NCI-H748 (cell line): ENCODE results near the gene BTN1A1.
"Not testable (repeated sequence)": the region's sequence is repeated elsewhere in the genome, so short reads cannot be mapped to it uniquely, and the experiment has no call there.

Source experiments
- DNase-seq: peaks from one replicate; lab custom pipeline; 2025; ENCODE audit not compliant: unreplicated experiment; lab: John Stamatoyannopoulos, UW

Gene BTN1A1

DNA sequence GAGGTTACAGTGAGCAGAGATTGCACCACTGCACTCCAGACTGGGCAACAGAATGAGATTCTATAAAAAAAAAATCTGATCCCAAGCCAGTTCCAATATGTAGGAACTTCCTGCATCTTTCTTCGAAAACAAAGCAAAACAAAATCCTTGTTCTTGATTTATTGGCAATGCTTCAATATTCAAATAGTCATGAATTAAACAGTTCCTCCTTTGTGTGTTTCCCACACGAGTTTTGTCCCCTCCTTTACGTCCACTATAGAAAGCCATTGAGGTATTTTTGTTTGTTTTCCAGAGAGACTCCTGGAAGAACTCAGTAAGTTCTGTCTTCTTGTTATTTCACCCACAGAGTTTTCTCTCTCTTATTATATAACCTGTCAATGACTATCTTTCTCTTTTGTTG lies 7.6 kb downstream of the BTN1A1 start:
- no peak for DNase-seq

DNA sequence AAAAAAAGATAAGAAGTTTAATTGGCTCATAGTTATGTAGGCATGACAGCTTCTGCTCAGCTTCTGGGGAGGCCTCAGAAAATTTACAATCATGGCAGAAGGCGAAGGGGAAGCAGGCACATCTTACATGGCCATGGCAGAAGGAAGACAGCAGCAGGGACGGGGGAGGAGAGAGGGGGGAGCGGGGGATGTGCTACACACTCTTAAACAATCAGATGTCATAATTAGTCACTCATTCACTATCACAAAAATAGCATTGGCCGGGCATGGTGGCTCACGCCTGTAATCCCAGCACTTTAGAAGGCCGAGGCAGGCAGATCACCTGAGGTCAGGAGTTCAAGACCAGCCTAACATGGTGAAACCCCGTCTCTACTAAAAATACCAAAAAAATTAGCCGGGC lies 10.9 kb downstream of the BTN1A1 start:
- not testable (repeated sequence) for DNase-seq

DNA sequence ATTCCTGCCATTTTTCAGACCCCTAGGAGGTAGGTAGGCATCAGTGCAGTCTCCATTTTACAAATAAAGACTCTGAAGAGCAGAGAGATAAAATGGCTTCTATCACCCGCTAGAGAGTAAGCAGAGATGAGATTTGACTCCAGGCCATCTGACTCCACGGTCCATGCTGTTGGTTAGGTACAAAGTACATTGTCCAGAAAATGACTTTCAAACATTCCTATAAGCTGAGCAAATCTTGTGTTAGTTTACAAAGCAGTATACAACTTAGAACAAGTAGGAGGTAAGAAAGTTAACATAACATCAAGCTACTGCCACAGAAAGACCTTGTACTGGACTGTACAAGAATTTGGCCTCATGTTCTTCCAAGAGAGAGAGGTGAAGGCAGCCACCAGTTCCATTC lies 14.9 kb downstream of the BTN1A1 start:
- DNase-seq, result no peak

DNA sequence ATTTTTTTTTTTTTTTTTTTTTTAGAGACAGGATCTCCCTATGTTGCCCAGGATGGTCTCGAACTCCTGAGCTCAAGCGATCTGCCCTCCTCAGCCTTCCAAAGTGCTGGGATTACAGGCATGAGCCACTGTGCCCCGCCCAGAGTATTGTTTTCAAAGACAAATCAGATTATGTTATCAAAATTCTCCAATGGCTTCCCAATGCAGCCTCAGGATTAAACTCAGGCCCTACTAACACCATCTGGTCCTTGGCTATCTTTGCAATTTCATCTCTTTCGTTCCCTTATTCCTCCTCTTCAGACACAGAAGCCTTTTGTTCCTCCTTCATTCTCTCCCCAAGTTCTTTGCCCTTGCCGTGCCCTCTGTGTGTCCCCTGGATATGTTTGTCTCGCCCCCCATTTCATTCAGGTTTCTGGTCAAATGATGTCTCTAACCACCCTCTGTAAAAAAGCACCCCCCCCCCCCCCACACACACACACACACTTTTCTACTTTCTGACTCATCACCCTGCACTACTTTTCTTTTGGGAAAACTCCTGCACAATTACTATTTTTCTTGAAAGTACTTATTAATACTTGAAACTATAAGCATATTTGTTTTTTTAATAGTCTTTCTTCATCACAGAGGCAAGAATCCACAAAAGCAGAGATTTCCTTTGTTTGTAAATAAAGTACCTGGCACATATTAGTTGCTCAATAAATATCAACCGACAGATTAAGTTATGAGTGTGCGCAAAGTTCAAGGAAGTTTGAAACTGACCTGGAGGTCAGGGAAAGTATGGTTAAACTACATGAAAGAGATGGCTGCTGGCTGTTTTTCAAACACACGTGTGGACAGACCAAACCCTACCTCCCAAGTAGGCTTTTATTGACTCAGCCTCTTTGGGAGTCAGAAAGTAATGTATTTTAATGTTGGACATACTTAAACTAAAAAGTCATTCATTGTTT lies 16.7 kb downstream of the BTN1A1 start:
- DNase-seq, result no peak

DNA sequence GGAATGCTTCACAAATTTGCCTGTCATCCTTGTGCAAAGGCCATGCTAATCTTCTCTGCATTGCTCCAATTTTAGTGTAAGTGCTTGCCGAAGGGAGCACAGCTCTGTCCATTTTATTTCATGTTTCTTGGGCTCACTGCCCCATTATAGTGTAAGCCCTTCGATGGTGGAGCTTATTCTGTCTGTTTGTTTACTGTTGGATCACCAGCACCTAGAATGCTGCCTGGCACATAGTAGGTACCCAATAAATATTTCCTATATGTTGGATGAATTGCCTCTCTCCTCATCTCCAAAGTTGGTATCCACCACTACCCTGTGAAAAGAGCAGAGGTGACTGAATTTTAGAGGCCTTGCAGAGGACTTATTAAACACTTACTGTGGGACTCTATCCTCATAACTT lies 19.3 kb downstream of the BTN1A1 start:
- no peak for DNase-seq

DNA sequence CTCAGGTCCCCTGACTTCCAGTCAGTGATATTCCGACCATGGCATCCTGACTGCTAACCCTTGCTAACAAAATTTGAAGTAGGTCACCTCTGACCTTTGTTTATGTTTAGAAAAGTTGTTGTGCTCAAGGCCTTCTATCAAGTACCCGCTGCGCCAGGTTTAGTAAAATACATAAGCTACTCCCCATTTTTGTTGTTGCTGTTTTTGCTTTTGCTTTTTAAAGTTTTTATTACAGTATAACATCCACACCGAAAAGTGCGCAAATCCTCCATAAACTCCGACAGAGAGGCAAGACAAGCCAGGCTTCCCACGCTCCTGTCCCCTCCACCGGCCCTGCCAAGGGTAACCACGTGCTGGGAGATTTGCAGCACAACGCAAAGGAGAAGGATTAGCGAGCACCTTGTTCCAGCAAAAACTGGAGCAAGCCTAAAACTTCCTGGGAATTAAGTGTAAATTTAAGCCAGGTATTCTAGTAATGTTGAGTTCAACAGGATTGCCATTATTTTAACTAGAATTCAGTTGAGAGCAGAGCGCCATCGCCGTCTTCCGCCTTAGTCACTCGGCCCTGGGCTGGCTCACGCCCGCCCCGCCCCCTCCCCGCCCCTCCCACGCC lies 20.2 kb downstream of the BTN1A1 start:
- peak; percentile 84 for DNase-seq

DNA sequence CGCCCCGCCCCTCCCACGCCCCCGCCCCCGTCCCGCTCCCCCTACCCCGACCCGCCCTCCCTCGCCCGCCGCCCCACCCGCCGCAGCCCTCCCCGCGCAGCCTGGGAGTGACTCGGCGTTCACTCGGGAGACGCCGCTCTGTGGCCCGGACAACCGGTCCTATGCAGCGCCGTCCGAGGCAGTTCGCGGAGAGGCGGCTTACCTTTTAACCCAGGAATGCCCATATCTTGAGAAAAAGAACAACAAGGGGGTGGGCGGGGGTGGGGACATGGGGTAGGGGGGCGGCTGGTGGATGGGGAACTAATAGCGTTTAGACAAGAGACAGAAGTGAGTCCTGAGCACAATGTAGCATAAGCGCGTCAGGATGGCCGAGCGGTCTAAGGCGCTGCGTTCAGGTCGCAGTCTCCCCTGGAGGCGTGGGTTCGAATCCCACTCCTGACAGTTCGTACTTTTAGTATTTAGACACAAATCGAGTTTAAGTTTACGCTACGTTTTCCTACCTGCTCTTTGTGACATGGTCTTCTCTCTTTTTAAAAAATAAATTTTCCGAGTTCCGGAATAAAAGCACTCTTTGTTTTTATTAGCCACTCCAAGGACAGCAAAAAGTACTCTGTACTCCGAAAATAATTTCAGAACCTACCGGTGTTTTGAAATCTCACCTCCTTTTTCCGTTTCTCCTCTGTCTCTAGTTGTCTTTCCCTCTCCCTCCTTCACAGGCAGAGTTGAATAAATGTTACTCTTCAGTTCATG lies 20.9 kb downstream of the BTN1A1 start:
- DNase-seq, result peak; percentile 94

DNA sequence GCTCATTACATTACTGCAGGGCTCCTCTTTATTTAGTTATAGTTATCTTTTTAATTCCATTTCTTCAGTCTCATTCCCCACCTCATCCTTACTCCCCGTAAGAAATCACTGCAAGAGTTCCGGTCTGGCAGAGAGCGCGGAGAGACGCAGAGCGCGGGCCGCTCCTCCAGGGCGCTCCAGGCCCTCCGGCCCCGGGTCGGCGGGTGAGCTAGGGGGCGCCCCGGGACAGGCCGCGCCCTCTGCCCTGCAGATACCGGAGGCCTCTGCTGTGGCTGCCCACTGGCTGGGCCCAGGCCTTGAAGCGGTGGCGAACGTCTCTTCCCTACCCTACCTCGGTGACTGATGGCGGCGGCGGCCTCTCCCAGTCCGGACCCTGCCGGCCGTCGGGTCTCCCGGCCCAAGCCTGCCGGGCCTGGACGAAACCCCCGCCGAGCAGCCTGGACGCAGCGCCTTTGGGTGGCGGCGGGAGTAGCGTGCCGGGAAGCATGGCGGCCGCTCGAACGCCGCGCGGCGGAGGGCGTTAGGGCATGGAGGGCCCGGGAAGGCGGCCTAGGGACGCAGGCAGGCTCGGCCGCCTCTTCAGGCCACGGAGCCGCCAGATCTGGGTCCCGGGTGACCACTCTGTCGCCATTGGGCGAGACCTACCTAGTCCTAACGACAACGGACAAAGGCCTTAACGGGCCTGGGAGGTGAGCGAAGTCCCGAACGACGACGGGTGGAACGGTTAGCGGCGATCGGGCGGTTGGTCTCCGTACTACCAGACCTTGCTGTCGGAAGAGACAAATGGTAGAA lies 21.7 kb downstream of the BTN1A1 start:
- peak; percentile 89 for DNase-seq

DNA sequence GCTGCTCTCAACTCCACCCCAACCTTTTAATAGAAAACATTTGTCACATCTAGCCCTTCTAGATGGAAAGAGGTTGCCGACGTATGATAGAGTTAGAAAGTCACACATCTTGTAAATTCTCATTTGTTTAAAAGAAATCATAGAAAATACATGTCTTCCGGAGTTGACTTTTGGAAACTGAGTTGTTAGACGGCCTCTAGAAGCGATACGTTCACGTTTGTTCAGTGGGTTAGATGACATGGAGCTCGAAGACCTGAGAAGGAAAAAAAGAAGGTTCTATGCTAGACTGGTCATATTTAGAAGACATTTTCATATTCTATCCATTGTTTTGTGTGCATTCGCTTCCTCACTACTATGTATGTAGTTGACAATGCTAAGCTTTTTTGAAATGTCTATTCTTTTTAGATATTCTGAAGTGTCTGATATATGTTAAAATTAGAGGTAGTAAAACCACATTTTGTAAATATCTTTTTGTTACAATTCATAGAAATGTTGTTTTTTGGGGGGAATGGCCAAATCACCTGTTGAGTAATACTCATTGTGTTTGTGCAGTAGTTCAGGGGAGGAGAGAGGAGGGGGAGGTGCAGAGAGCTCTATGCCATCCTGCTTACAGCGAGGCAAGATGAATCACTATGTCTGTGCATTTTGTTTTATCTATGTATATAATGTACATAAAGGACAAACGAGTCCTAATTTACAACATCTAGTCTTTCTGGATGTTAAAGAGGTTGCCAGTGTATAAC lies 22.6 kb downstream of the BTN1A1 start:
- peak; percentile 46 for DNase-seq

DNA sequence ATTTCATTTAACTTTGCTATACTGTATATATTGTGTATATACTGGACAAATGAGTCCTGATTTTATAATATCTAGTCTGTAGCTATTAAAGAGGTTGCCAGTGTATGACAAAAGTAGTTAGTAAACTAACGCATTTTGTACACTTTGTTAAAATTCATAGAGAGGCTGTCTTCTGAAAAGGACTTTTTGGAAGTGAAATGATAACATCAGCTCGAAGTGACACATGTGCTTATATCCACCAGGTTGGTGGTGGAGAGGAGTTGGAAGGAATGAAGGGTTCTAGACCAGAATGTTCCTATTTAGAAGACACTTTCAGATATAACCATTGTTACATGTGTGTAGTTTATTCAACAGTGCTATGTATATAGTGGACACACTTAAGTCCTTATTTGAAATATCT lies 24.2 kb downstream of the BTN1A1 start:
- not testable (repeated sequence) for DNase-seq

DNA sequence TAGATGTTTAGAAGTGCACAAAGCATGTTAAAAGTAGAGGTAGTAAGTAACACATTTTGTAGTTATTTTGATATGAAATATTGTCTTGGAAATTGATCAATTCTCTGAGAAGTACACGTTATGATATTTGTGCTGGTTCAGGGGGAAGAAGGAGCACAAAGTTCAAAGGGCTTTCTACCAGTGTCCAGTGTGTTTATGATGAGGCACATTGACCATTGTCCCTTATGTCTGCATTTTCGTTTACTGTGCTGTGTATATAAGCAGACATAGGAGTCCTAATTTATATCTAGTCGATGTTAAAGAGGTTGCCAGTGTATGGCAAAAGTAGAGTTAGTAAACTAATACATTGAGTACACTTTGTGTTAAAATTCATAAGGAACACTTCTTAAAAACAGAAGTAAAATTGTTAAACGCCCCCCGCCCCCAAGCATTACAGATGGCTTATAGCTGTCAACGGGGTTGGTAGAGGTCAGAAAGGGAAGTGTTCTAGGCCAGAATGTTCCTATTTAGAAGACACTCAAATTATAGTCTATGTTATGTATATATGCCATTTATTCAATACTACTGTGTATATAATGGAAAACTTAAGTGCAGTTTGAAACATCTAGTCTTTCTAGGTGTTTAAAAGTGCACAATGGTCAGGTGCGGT lies 24.7 kb downstream of the BTN1A1 start:
- no peak for DNase-seq

DNA sequence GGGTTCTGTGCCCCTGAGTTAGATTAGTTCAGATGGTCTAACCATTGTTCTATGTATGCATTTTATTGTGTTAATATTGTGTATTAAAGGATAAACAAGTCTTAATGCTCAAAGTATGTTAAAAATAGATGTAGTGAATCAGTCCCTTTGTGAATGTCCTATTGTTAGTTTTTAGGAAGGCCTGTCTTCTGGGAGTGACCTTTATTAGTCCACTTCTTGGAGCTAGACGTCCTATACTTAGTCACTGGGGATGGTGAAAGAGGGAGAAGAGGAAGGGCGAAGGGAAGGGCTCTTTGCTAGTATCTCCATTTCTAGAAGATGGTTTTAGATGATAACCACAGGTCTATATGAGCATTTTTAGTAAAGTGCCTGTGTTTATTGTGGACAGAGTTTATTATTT lies 25.7 kb downstream of the BTN1A1 start:
- DNase-seq, result no peak

DNA sequence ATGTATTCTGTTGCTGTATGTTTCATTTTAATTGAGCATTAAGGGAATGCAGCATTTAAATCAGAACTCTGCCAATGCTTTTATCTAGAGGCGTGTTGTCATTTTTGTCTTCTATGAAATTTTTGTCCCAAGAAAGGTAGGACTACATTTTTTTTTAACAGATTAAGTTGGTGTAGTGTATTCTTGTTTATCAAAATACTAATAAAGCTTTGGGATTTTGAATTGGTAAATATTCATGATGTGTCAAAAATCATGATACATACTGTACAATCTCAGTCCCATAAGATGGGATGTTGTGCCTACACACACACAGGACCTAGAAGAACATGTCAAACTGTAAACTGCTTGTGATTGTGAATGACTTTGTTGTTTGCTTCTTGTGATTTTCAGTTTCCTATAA lies 26.8 kb downstream of the BTN1A1 start:
- DNase-seq, result no peak

DNA sequence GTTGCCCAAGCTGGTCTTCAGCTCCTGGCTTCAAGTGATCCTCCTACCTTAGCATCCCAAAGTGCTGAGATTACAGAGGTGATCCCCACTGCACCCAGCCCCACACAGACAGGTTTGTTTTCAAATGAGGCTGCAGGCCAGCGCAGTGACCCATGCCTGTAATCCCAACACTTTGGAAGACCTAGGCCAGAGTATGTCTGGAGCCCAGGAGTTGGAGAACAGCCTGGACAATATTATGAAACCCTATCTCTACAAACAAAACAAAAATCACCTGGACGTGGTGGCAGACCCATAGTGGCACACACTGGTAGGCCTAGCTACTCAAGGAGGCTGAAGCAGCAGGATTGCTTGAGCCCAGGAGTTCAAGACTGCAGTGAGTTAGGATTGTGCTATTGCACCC lies 30.1 kb downstream of the BTN1A1 start:
- DNase-seq, result no peak

DNA sequence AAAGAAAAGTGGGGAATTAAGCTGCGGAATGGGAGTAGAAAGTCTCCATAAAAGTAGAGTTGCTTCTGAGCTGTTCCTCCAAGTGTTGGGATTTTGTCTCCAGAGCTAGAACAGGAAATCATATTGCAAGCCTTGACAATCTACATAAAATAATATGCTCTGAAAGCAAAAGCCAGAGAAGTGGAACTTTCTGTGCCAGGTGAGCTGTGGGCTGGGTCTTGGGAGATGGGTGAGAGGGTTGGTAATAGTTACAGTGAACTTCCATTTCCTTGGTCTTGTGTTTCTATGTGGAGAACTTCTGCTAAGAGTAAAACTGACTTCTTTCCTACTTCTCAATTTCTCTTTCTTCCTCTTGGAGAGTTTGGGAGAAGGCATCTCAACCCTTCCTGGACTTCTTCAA lies 31.8 kb downstream of the BTN1A1 start:
- no peak for DNase-seq

DNA sequence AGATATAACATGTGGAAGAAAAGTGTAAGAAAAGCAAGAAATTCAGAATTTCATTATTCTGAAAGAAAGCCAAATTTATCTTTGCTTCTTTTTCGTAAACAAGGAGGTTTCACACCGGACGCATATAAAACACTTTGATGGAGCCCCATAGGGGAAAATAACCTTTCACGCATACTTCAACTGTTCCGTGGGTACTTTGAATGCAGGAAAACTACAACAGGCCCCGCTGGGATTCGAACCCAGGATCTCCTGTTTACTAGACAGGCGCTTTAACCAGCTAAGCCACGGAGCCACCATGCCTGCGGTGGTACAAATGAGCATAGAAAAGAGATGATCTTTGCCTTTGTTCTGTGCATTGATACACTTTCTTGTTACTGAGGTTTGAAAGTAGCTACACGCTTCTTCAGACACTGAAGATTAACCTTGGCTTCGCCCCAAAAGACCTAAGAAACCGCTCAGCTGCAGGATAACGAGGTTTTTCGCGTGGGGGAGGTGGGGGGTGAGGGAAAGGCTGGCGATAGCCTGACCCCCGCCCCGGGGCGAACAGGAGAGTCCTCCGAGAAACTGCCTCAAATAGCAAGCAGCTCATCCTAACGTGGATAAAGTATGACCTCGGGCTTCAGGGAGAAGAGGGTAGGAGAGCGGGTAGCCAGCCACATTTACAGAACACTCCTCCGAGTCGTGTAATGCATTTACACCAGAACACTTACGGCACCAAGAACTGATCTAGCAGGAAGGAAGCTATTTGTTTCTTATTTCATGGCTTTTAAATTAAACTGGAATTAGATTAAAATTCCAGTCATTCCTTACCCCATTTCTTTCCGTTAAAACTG lies 32.8 kb downstream of the BTN1A1 start:
- peak; percentile 93 for DNase-seq

DNA sequence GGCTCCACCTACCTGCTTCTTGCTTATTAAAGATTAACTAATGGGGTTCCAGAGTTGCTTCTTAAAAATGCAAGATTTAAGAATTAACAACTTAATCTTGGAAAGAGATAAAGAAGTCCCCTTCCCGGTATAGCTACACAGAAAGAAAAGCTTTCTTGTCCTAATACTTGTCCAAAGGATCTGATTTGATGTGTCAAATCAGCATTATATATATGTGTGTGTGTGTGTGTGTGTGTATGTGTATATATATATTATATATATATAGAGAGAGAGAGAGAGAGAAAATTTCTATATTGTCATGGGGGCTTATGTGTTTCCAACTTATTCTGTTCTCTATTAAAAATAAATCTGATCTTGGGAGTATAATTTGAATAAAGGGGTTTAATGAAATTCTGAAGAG lies 33.4 kb downstream of the BTN1A1 start:
- DNase-seq, result no peak

DNA sequence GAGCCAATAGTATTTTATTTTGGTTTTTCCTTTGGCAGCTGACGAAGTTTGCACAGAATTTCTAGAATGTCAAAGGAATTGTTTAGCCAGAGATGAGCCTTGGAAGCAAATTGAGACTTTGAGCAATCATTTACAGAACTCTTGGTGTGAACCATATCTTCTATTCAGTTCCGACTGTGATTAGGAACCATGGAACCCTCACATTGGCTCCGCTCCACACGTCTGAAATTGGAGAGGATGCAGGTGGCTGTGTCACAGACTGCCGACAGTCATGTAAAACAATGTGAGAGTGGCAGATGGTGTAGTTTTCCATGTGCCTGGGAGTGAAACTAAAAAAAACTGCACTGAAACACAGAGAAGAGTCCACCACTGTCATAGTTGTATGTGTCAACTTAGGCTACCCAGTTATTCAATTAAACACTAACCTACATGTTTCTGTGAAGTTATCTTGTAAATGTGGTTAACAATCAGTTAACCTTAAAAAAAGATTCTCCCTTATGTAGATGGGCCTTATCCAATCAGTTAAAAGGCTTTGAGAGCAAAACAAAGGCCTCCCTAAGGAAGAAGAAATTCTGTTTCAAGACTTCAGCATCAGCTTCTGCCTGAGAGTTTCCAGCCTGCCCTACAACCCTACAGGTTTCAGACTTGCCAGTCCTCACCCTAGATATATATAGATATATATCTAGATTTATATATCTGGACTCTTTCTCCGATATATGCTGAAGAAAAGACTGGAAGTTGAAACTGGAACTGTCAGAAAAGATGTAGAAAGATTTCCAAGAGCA lies 34.8 kb downstream of the BTN1A1 start:
- DNase-seq, result no peak
